Measurements from ENCODE around the gene NRP1.

The NRP1 gene

GRCh38 chr10:33187427-33187999 is 147.0 kb downstream of the NRP1 start:
- DNase-seq (ENCODE audit: low read depth, low spot score) = no peak

GRCh38 chr10:33186150-33186549 is 148.3 kb downstream of the NRP1 start:
- no peak for DNase-seq (ENCODE audit: low read depth, low spot score)

GRCh38 chr10:33183655-33184054 is 150.8 kb downstream of the NRP1 start:
- no peak for DNase-seq (ENCODE audit: low read depth, low spot score)

- DNase-seq (ENCODE audit: low read depth, low spot score) = no peak
Measured at GRCh38 chr10:33180921-33181320, 153.5 kb downstream of the NRP1 start.

- no peak for DNase-seq (ENCODE audit: low read depth, low spot score)
Measured at GRCh38 chr10:33180390-33180789, 154.1 kb downstream of the NRP1 start.

GRCh38 chr10:33179067-33179466 is 155.4 kb downstream of the NRP1 start:
- DNase-seq (ENCODE audit: low read depth, low spot score) = no peak

GRCh38 chr10:33178026-33178755 is 156.3 kb downstream of the NRP1 start:
- no peak for DNase-seq (ENCODE audit: low read depth, low spot score)

- DNase-seq (ENCODE audit: low read depth, low spot score) = no peak
Measured at GRCh38 chr10:33176688-33177087, 157.8 kb downstream of the NRP1 start.

GRCh38 chr10:33174674-33175434 is 159.6 kb downstream of the NRP1 start:
- no peak for DNase-seq (ENCODE audit: low read depth, low spot score)

- no peak for DNase-seq (ENCODE audit: low read depth, low spot score)
Measured at GRCh38 chr10:33165911-33166310, 168.6 kb downstream of the NRP1 start.

- no peak for DNase-seq (ENCODE audit: low read depth, low spot score)
Measured at GRCh38 chr10:33164060-33164709, 170.3 kb downstream of the NRP1 start.

- no peak for DNase-seq (ENCODE audit: low read depth, low spot score)
Measured at GRCh38 chr10:33162248-33162575, 172.3 kb downstream of the NRP1 start.

GRCh38 chr10:33161550-33162247 is 172.8 kb downstream of the NRP1 start:
- DNase-seq (ENCODE audit: low read depth, low spot score) = no peak

- DNase-seq (ENCODE audit: low read depth, low spot score) = no peak
Measured at GRCh38 chr10:33160151-33160550, 174.3 kb downstream of the NRP1 start.

- DNase-seq (ENCODE audit: low read depth, low spot score) = no peak
Measured at GRCh38 chr10:33157103-33157502, 177.4 kb downstream of the NRP1 start.

GRCh38 chr10:33155720-33156638 is 178.5 kb downstream of the NRP1 start:
- no peak for DNase-seq (ENCODE audit: low read depth, low spot score)

GRCh38 chr10:33154590-33154989 is 179.9 kb downstream of the NRP1 start:
- DNase-seq (ENCODE audit: low read depth, low spot score) = no peak

- no peak for DNase-seq (ENCODE audit: low read depth, low spot score)
Measured at GRCh38 chr10:33153968-33154327, 180.5 kb downstream of the NRP1 start.

GRCh38 chr10:33153251-33153967 is 181.1 kb downstream of the NRP1 start:
- DNase-seq (ENCODE audit: low read depth, low spot score) = no peak

GRCh38 chr10:33152750-33153149 is 181.7 kb downstream of the NRP1 start:
- DNase-seq (ENCODE audit: low read depth, low spot score) = no peak

Data from brain pericyte (primary cell).